Glutamatergic neuron (in vitro differentiated cells): Measurements from ENCODE around the gene ZBED3. TPM values are rescaled to one million over a fixed set of nuclear protein-coding genes. Genes with fewer than 3 reads are reported as not detected.
A peak's percentile ranks its signal among the peaks of the same experiment; 100 is the strongest.

ENCODE experiments used
- DNase-seq: peaks from one replicate; pipeline ENCODE4 v3.0.0; 2022
- H3K27ac Mint-ChIP-seq: one replicate; pipeline ENCODE4 v1.8.0; 2020; ENCODE audit warnings: mild to moderate bottlenecking, mixed read lengths, inconsistent platforms; ENCODE audit not compliant: unreplicated experiment
- H3K27me3 Mint-ChIP-seq: one replicate; pipeline ENCODE4 v1.8.0; 2020; ENCODE audit warnings: mild to moderate bottlenecking, moderate library complexity, mixed read lengths, inconsistent platforms; ENCODE audit not compliant: unreplicated experiment
- H3K36me3 Mint-ChIP-seq: one replicate; pipeline ENCODE4 v1.8.0; 2020; ENCODE audit warnings: mild to moderate bottlenecking, mixed read lengths, inconsistent platforms; ENCODE audit not compliant: unreplicated experiment
- H3K4me1 Mint-ChIP-seq: one replicate; pipeline ENCODE4 v1.8.0; 2020; ENCODE audit warnings: mild to moderate bottlenecking, low read depth, mixed read lengths, inconsistent platforms; ENCODE audit not compliant: unreplicated experiment
- H3K4me3 Mint-ChIP-seq: one replicate; pipeline ENCODE4 v1.8.0; 2020; ENCODE audit warnings: mild to moderate bottlenecking, mixed read lengths, inconsistent platforms; ENCODE audit not compliant: unreplicated experiment
- H3K9me3 Mint-ChIP-seq: one replicate; pipeline ENCODE4 v1.8.0; 2020; ENCODE audit warnings: mild to moderate bottlenecking, moderate library complexity, mixed read lengths, inconsistent platforms; ENCODE audit not compliant: unreplicated experiment
- total RNA-seq: library from RNA; stranded (reverse); fragmentation: NEBNext Ultra II Directional; extraction: Animal tissue kit (Norgen Biotek cat#: 25700); gene quantifications from one replicate; pipeline ENCODE4 v1.2.1, GENCODE V29; 2021; ENCODE audit not compliant: unreplicated experiment
- TF ChIP-seq, protein P1 (sequence below): fragments of 200-600 bp; sonication (generic); IDR thresholded peaks from one replicate; pipeline ENCODE4 v1.5.0; 2021; ENCODE audit not compliant: partially characterized antibody, unreplicated experiment

Gene ZBED3
- total RNA-seq, 1 donor from 2014 or later, result 7.0 TPM

GRCh38 chr5:77028631-77029375, 58.3 kb downstream of the ZBED3 start:
- Mint-ChIP-seq H3K36me3 (peaks cover 18% of the 10 kb centered on the region), H3K9me3 (peaks cover 19% of the 10 kb centered on the region), H3K4me3 (peak overlapping the region; percentile 11), H3K27ac (no peak overlapping the region), H3K4me1 (peaks cover 3% of the 10 kb centered on the region), H3K27me3 (peaks cover 5% of the 10 kb centered on the region)
- TF ChIP-seq, protein P1, sequence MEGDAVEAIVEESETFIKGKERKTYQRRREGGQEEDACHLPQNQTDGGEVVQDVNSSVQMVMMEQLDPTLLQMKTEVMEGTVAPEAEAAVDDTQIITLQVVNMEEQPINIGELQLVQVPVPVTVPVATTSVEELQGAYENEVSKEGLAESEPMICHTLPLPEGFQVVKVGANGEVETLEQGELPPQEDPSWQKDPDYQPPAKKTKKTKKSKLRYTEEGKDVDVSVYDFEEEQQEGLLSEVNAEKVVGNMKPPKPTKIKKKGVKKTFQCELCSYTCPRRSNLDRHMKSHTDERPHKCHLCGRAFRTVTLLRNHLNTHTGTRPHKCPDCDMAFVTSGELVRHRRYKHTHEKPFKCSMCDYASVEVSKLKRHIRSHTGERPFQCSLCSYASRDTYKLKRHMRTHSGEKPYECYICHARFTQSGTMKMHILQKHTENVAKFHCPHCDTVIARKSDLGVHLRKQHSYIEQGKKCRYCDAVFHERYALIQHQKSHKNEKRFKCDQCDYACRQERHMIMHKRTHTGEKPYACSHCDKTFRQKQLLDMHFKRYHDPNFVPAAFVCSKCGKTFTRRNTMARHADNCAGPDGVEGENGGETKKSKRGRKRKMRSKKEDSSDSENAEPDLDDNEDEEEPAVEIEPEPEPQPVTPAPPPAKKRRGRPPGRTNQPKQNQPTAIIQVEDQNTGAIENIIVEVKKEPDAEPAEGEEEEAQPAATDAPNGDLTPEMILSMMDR, result no peak
- no peak for DNase-seq

- no peak for DNase-seq
- Mint-ChIP-seq H3K27me3 (peaks cover 1% of the 10 kb centered on the region), H3K4me1 (no peaks in the 10 kb centered on the region), H3K27ac (no peak overlapping the region), H3K9me3 (peaks cover 13% of the 10 kb centered on the region), H3K4me3 (no peak overlapping the region), H3K36me3 (peaks cover 11% of the 10 kb centered on the region)
- TF ChIP-seq, protein P1, result no peak
Measured at GRCh38 chr5:77024490-77024889, 62.6 kb downstream of the ZBED3 start.

GRCh38 chr5:77022511-77023417, 64.3 kb downstream of the ZBED3 start:
- no peak for DNase-seq
- H3K9me3 Mint-ChIP-seq, result peaks cover 1% of the 10 kb centered on the region
- H3K27ac Mint-ChIP-seq, result no peak overlapping the region
- H3K27me3 Mint-ChIP-seq, result no peaks in the 10 kb centered on the region
- TF ChIP-seq, protein P1, result no peak
- H3K4me1 Mint-ChIP-seq, result no peaks in the 10 kb centered on the region
- H3K36me3 Mint-ChIP-seq, result no peaks in the 10 kb centered on the region
- H3K4me3 Mint-ChIP-seq, result no peak overlapping the region

Other genes starting within 250 kb of the ZBED3 start
- not detected for gene S100Z, start 237.3 kb downstream of the ZBED3 start, total RNA-seq
- not detected for gene CRHBP, start 134.2 kb downstream of the ZBED3 start, total RNA-seq
- gene AGGF1, start 56.9 kb downstream of the ZBED3 start, total RNA-seq, result 15.7 TPM
- 1.1 TPM for gene PDE8B, start 123.4 kb upstream of the ZBED3 start, total RNA-seq